Chondrocyte (in vitro differentiated cells): ENCODE results near the gene KLHL30. TPM values are rescaled to one million over a fixed set of nuclear protein-coding genes. Genes with fewer than 3 reads are reported as not detected.
A peak's percentile ranks its signal among the peaks of the same experiment; 100 is the strongest.

Experiments used
- DNase-seq: peaks from one replicate; pipeline ENCODE4 v3.0.0; 2021; ENCODE audit warnings: mixed read lengths, low spot score
- H3K27ac Mint-ChIP-seq: one replicate; pipeline ENCODE4 v1.8.0; 2021; ENCODE audit warnings: mild to moderate bottlenecking, moderate library complexity, mixed read lengths; ENCODE audit not compliant: unreplicated experiment
- H3K27me3 Mint-ChIP-seq: 2 replicates; pipeline ENCODE4 v1.8.0; 2021; ENCODE audit warnings: low read depth, mixed read lengths
- H3K36me3 Mint-ChIP-seq: 2 replicates; pipeline ENCODE4 v1.8.0; 2021; ENCODE audit warnings: low read depth, mixed read lengths
- H3K4me1 Mint-ChIP-seq: 2 replicates; pipeline ENCODE4 v1.8.0; 2021; ENCODE audit warnings: low read depth, mild to moderate bottlenecking, mixed read lengths
- H3K4me3 Mint-ChIP-seq: one replicate; pipeline ENCODE4 v1.8.0; 2021; ENCODE audit warnings: mild to moderate bottlenecking, moderate library complexity, mixed read lengths; ENCODE audit not compliant: unreplicated experiment
- H3K9me3 Mint-ChIP-seq: 2 replicates; pipeline ENCODE4 v1.8.0; 2021; ENCODE audit warnings: low read depth, mixed read lengths
- CTCF ChIP-seq: fragments of 200-600 bp; sonication (generic); IDR thresholded peaks from 2 replicates; pipeline ENCODE4 v1.5.0; 2021; ENCODE audit warnings: antibody characterized with exemption, mild to moderate bottlenecking, moderate library complexity
- total RNA-seq: library from RNA; stranded (reverse); gene quantifications from 3 replicates; pipeline ENCODE4 v1.2.1, GENCODE V29; 2021

Gene KLHL30
- total RNA-seq, 1 donor from 2014 or later = 25.6 TPM

- no peak overlapping the region for H3K4me3 Mint-ChIP-seq
- H3K9me3 Mint-ChIP-seq = no peaks in the 10 kb centered on the region
- no peaks in the 10 kb centered on the region for H3K36me3 Mint-ChIP-seq
- DNase-seq = peak; percentile 89
- H3K4me1 Mint-ChIP-seq = peaks cover 3% of the 10 kb centered on the region
- H3K27me3 Mint-ChIP-seq = peaks cover 9% of the 10 kb centered on the region
- no peak for TF ChIP-seq CTCF
- no peak overlapping the region for H3K27ac Mint-ChIP-seq
Measured at GRCh38 chr2:238119756-238120462, 18.6 kb upstream of the KLHL30 start.

GRCh38 chr2:238120463-238121298 lies 17.8 kb upstream of the KLHL30 start:
- no peaks in the 10 kb centered on the region for H3K36me3 Mint-ChIP-seq
- TF ChIP-seq CTCF = peak; percentile 66
- DNase-seq = peak; percentile 77
- no peak overlapping the region for H3K27ac Mint-ChIP-seq
- H3K4me1 Mint-ChIP-seq = peaks cover 3% of the 10 kb centered on the region
- no peaks in the 10 kb centered on the region for H3K9me3 Mint-ChIP-seq
- peaks cover 9% of the 10 kb centered on the region for H3K27me3 Mint-ChIP-seq
- no peak overlapping the region for H3K4me3 Mint-ChIP-seq

GRCh38 chr2:238121511-238122286 lies 16.8 kb upstream of the KLHL30 start:
- H3K4me1 Mint-ChIP-seq = peaks cover 3% of the 10 kb centered on the region

GRCh38 chr2:238122287-238123217 lies 15.9 kb upstream of the KLHL30 start:
- no peaks in the 10 kb centered on the region for H3K36me3 Mint-ChIP-seq
- TF ChIP-seq CTCF = no peak
- no peak overlapping the region for H3K4me3 Mint-ChIP-seq
- peak; percentile 92 for DNase-seq
- H3K27ac Mint-ChIP-seq = no peak overlapping the region
- H3K9me3 Mint-ChIP-seq = no peaks in the 10 kb centered on the region
- H3K27me3 Mint-ChIP-seq = peaks cover 5% of the 10 kb centered on the region
- peaks cover 3% of the 10 kb centered on the region for H3K4me1 Mint-ChIP-seq

More at GRCh38 chr2:238121511-238122286, 16.8 kb upstream of the KLHL30 start:
- Mint-ChIP-seq H3K27ac (no peak overlapping the region), H3K9me3 (no peaks in the 10 kb centered on the region), H3K27me3 (peaks cover 9% of the 10 kb centered on the region), H3K36me3 (no peaks in the 10 kb centered on the region), H3K4me3 (no peak overlapping the region)
- TF ChIP-seq CTCF = no peak
- DNase-seq = peak; percentile 79
